ENCODE data around the gene MMP17.

The MMP17 gene

DNA sequence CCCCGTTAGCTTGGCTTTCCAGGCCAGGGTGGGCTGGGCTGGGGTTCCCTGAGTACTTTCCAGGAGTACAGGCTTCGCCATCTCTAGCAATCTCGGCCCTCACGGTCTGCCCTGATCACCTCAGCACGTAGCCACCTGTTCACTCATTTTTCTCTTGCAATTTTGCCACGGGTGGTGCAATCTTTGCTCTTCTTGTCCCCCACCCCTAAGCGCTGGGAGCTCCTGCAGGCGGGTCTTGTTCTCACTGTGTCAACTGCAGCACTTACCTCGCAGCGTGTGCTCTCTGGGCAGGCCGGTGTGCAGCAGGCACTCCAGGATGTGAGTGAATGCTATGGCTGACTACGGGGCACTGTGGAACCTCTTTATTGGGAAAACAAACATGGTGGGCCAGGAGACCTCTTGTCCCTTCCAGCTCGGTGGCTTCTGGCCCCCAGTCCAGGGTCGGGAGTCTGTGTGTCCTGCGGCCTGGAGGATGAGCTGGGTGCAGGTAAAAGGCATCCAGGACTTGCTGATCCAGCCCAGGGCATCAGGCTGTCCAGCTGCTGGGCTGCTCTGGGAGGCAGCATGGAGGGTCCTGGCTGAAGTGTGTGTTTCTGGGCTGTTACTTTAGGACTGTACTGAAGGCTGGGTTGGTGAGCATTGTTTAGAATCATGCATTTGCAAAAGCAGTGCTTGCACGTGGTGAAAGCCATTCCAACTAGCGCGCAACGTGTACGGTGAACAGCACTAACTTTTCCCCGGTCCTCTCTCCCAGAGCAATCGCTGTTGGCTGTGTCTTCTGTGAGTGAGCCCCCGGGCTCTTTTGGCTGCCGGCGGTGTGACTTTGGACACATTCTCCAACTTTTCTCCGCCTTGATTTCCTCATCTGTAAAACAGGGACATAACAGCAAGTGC is 64.8 kb downstream of the MMP17 start:
- DNase-seq (ENCODE audit: insufficient read length, low spot score) = no peak
- no peak for FAIRE-seq

DNA sequence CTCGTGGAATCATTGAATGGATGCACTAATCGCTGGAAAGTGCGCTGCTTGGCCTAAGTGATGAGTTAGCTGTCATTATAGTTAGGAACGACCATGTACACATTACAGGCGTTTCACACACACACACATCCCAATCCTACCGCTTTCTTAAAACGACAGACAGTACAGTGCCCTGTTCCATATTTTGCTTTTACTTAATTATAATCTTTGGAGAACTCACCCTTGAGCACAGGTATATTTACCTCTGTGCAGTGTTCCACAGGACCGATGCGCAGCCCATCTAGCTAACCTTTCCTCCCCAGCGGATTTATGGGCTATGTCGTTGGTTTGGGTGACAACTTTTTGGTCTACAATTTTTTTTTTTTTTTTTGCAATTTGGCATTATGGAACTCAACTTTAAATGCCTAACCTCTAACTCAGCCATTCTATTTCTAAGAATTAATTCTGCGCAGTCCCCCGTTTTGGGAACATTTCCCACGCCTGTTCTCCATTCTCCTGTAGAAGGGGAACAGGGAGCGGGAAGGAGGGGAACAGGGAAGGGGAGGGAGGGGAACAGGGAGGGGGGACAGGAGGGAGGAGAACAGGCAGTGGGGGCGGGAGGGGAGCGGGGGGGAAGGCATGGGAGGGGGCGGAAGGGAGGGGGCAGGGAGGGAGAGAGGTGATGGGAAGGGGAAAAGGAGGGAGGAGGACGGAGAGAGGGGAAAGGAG is 65.6 kb downstream of the MMP17 start:
- no peak for DNase-seq (ENCODE audit: insufficient read length, low spot score)
- FAIRE-seq = no peak

DNA sequence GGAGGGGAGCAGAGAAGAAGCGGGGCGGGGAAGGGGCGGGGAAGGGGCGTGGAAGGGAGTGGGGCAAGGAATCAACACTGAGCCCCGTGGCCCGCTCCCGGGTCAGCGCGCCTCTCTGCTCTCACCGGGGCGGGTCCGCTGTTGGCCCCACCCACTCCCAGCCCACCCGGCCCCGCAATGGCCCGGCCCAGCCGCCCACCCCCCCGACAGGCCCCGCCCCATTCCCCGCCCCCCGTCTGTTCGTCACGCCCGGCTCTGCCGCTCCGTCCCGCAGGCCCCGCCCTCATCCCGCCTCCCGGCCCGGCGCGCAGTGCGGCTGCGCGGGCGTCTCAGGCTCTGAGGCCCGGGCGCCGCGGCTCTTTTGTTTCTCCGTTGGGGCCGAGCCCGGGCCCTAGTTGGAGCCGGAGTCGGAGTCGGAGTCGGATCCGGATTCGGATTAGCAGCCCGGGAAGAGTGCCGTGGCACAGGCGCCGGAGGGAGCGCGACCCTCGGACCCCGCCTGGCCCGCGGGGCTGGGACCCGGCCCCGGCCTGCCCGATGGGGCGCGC is 66.2 kb downstream of the MMP17 start, which contains the start of gene ULK1:
Gene ULK1, plus strand, starts transcription at position 310 of the 548 bp plus-strand sequence. CDS start 380 bp downstream, outside the sequence.
- FAIRE-seq (peak; percentile 40), DNase-seq (ENCODE audit: insufficient read length, low spot score) (peak; percentile 100)

DNA sequence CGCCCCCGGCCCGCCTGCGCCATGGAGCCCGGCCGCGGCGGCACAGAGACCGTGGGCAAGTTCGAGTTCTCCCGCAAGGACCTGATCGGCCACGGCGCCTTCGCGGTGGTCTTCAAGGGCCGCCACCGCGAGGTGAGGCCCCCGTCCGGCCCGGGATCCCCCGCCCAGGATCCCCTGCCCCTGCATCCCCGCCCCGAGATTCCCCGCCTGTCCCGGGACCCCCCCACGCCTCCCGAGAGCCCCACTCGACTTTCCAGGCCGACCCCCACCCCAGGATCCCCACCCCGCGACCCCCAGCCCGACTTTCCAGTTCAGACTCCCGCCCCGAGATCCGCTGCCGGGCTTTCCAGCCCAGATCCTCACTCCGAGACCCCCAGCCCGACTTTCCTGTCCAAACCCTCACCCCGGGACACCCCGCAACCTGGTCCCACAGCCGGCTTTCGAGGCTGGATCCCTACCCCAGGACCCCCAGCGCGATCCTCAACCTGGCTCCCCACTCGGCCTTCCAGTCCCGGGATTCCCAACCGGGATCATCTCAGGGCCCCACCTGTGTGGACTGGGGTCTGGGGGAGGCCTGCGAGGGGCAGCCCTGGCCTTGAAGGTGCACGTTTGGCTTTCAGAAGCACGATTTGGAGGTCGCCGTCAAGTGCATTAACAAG is 66.9 kb downstream of the MMP17 start:
- DNase-seq (ENCODE audit: insufficient read length, low spot score) (peak; percentile 39), FAIRE-seq (no peak)

DNA sequence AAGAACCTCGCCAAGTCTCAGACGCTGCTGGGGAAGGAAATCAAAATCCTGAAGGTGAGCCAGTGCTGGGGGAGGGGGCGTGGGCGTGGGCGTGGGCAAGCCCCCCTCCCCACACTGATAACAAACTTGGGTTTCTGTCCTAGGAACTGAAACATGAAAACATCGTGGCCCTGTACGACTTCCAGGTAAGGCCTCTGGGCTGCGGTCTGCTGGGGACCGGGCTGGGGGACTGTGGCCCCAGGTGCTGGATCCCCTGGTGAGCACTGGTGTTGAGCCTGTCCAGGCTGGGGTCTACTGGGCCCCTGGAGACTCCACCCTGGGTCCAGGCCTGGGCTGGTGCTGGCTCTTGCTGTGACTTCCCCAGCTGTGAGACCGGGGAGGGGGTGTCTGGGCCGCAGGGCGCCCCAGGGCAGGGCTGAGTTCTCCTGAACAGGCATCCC is 67.5 kb downstream of the MMP17 start:
- FAIRE-seq (no peak), DNase-seq (ENCODE audit: insufficient read length, low spot score) (no peak)

DNA sequence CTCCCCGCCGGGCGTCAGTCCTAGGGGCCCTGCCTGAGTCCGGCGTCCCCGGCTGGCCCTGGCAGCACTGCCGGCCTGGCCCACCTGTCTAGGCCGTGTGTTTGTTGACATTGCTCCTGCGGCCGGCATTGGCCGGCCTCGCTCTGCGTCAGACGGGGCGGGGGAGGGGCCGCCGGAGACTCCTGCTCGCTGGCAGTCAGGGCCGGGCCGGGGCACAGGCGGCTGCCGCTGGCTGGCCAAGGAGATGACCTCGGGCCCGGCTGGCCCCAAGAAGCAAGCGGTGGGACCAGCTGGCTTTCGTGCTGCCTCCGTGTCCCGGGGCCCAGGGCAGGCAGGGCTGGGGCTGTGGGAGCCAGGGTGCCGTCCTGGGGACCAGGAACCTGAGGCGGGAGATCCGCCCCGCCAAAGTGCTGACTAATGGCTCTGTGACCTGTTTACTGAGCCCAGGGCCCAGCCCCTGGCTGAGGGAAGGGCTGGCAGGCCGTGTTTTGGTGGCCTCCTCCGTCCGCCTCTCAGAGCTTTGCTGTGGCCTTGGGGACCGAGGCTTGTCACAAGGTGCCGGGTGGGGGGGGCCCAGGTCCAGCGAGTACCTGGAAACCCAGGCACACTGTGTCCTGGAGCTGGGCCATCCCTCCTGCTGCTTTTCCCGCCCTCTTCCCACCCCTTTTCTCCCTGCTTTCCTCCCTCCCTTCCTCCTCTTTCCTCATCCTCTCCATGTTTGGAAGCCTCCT is 68.1 kb downstream of the MMP17 start:
- FAIRE-seq = peak; percentile 67

DNA sequence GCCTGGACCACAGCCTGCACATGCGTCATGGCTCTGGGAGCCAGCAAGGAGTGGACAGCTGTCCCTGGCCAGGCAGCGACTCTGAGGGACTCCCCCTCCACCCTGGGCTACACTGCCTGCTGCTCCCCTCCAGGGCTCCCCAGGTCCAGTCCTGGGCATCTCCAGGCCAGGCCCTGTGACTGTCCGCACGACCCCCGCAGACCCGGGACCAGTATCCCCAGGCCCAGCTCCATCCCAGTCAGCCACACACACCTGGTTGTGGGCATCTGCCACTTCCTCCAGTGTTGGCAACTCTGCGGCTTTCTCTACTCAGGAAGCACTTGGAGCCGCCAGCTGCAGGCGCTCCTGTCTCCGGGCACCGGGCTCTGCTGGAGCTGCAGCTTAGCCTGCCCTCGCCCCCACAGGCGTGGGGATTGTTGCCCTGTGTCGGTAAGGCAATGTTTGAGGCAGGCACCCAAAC is 68.6 kb downstream of the MMP17 start:
- FAIRE-seq (no peak), DNase-seq (ENCODE audit: insufficient read length, low spot score) (no peak)

More for the DNA sequence above, 68.1 kb downstream of the MMP17 start:
- DNase-seq (ENCODE audit: insufficient read length, low spot score) = peak; percentile 95

DNA sequence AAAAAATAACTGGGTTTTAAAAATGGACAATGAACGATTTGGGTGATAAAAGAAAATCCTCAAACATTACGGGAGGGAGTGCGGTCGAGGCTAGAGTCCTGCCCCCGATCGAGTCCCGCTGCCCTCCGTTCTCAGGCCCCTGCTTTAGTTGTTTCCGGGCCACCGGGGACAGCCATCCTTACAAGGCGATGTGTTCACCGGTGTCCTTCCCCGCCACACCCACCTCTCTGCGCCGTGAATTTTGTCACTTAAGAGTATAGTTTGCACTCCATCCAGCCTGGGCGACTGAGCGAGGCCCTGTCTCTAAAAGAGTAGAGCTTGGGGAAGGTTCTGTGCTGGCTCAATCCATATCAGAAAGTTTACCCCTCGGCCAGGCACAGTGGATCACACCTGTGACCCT is 69.1 kb downstream of the MMP17 start:
- FAIRE-seq (no peak), DNase-seq (ENCODE audit: insufficient read length, low spot score) (no peak)

DNA sequence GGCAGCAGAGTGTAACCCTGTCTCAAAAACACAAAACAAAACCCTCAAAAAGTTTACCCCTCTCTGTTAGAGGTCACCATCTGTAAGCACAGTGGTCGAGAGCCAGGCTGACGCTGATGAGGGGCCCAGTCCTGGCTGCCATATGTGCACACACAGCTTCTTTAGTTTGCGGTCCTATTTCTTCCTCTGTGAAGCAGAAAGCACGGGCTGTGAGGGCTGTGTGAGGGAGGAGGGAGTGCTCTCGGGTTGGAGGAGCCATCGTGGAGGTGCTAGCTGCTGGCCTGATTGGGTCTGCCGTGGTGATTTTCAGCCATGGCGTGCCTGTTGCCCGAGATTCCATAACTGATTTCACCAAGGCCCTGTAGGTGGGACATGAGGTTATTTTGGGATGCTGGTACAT is 69.7 kb downstream of the MMP17 start:
- FAIRE-seq = no peak
- no peak for DNase-seq (ENCODE audit: insufficient read length, low spot score)

DNA sequence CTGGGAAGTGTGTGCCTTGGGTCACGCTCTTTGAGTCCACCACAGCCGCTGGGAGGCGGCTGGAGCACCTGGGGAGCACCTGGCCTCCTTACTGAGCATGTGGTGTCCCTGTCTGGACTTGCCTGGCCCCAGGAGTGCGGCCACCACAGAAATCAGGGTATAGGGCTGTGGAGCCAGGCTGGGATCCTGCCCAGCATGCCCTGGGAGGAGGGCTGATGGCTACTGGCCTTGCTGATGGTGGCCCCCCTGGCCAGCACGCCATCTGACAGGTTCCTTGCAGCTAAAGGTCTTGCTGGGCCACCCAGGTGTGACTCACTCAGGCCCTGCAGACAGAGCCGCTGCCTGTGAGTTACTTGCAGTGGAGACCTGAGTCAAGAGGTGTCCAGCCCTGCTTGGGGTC is 72.2 kb downstream of the MMP17 start:
- FAIRE-seq (no peak), DNase-seq (ENCODE audit: insufficient read length, low spot score) (no peak)
